H1 (cell line): Measurements from ENCODE around the gene ARMCX1. TPM values are rescaled to one million over a fixed set of nuclear protein-coding genes. Genes with fewer than 3 reads are reported as not detected.

Experiments used
- CTCF ChIA-PET: fragments of 300-600 bp; sonication (Branson Sonifier 250); formaldehyde crosslinking; loops from one replicate; lab custom pipeline; 2021; ENCODE audit not compliant: partially characterized antibody; lab: Charles Lee
- POLR2A ChIA-PET: fragments of 300-600 bp; sonication (Branson Sonifier 250); formaldehyde crosslinking; loops from one replicate; lab custom pipeline; 2021; ENCODE audit warnings: inconsistent platforms; ENCODE audit not compliant: partially characterized antibody; lab: Charles Lee
- DNase-seq, 2 experiments: peaks; one replicate each; pipeline versions ENCODE4 v3.0.0 to v3.0.0-alpha.2; 2010 to 2022; ENCODE audit warnings: low spot score in 2 of 2, low read depth in 1 of 2, mixed read lengths in 1 of 2
- FAIRE-seq: peaks from 2 replicates; lab custom pipeline; 2011; peaks lifted over from hg19 to GRCh38; lab: Jason Lieb, UNC
- H2AFZ ChIP-seq: 2 replicates; pipeline ENCODE4 v1.8.1; 2012; ENCODE audit warnings: low read length, inconsistent platforms
- H2AK5ac ChIP-seq: 2 replicates; pipeline ENCODE4 v1.6.1; 2013; ENCODE audit warnings: low read depth, low read length
- H2BK120ac ChIP-seq: replicated peaks from 2 replicates; pipeline ENCODE3; 2013; ENCODE audit warnings: low read depth, low read length, inconsistent platforms
- H2BK12ac ChIP-seq: 2 replicates; pipeline ENCODE4 v1.6.1; 2013; ENCODE audit warnings: low read depth, low read length
- H2BK15ac ChIP-seq: 2 replicates; pipeline ENCODE4 v1.6.1; 2013; ENCODE audit warnings: low read length
- H2BK20ac ChIP-seq: 2 replicates; pipeline ENCODE4 v1.6.1; 2013; ENCODE audit warnings: low read length
- H2BK5ac ChIP-seq: 2 replicates; pipeline ENCODE4 v1.6.1; 2013; ENCODE audit warnings: low read depth, low read length
- H3K14ac ChIP-seq: 2 replicates; pipeline ENCODE4 v1.6.1; 2013; ENCODE audit warnings: inconsistent platforms; ENCODE audit not compliant: insufficient read length
- H3K18ac ChIP-seq: 2 replicates; pipeline ENCODE4 v1.6.1; 2013; ENCODE audit warnings: low read length; ENCODE audit errors: extremely low read depth
- H3K23ac ChIP-seq: 2 replicates; pipeline ENCODE4 v1.6.1; 2013; ENCODE audit warnings: inconsistent platforms; ENCODE audit not compliant: insufficient read length
- H3K23me2 ChIP-seq: 2 replicates; pipeline ENCODE4 v1.6.1; 2013; ENCODE audit warnings: low read depth, low read length
- H3K27ac ChIP-seq: 2 replicates; pipeline ENCODE4 v1.6.1; 2011; ENCODE audit warnings: low read depth, low read length, inconsistent platforms
- H3K27me3 ChIP-seq, 4 experiments: replicated peaks in 1 of 4; 1 replicate in 1 of 4; 2 replicates in 3 of 4; pipeline versions ENCODE4 v1.6.1 to v1.8.1; 2011 to 2013; ENCODE audit warnings: low read length in 3 of 4, mild to moderate bottlenecking in 3 of 4, inconsistent platforms in 2 of 4, mixed read lengths in 2 of 4, moderate library complexity in 1 of 4; ENCODE audit not compliant: control insufficient read depth in 3 of 4, insufficient read depth in 3 of 4; ENCODE audit errors: extremely low read depth in 1 of 4
- H3K36me3 ChIP-seq, 4 experiments: 2 replicates each; pipeline versions ENCODE4 v1.6.1 to v1.8.1; 2011 to 2013; ENCODE audit warnings: mild to moderate bottlenecking in 4 of 4, low read length in 3 of 4, moderate library complexity in 2 of 4, control low read depth in 1 of 4, inconsistent platforms in 1 of 4; ENCODE audit not compliant: insufficient read depth in 4 of 4, control insufficient read depth in 2 of 4
- H3K4ac ChIP-seq: replicated peaks from 2 replicates; pipeline ENCODE3; 2013; ENCODE audit warnings: low read length, low read depth, mixed read lengths, inconsistent platforms; ENCODE audit not compliant: insufficient read length
- H3K4me1 ChIP-seq, 4 experiments: replicated peaks in 1 of 4; 1 replicate in 1 of 4; 2 replicates in 3 of 4; pipeline versions ENCODE4 v1.6.1 to v1.8.1; 2011 to 2013; ENCODE audit warnings: low read length in 3 of 4, inconsistent platforms in 2 of 4, mixed read lengths in 1 of 4; ENCODE audit not compliant: insufficient read depth in 4 of 4, control insufficient read depth in 3 of 4
- H3K4me2 ChIP-seq, 2 experiments: 2 replicates each; pipeline versions ENCODE4 v1.6.1 to v1.8.1; 2011 to 2013; ENCODE audit warnings: low read depth in 2 of 2, low read length in 2 of 2, control low read depth in 1 of 2, inconsistent platforms in 1 of 2, mild to moderate bottlenecking in 1 of 2; ENCODE audit not compliant: insufficient read depth in 1 of 2
- H3K4me3 ChIP-seq, 4 experiments: fragments of 200-600, 300-600 bp in 1 of 4; sonication (generic), shearing (Covaris generic), sonication (Bioruptor Twin) in 1 of 4; 2 replicates each; pipeline versions ENCODE4 v1.5.1 to v1.8.1; 2011 to 2016; ENCODE audit warnings: low read length in 4 of 4, low read depth in 3 of 4, control low read depth in 2 of 4, inconsistent platforms in 2 of 4, mild to moderate bottlenecking in 2 of 4, mixed read lengths in 1 of 4, moderate library complexity in 1 of 4; ENCODE audit not compliant: insufficient read depth in 2 of 4; ENCODE audit errors: extremely low read depth in 1 of 4
- H3K56ac ChIP-seq: replicated peaks from 2 replicates; pipeline ENCODE3; 2013; ENCODE audit warnings: low read depth, mild to moderate bottlenecking, mixed read lengths, low read length, inconsistent platforms; ENCODE audit not compliant: insufficient read length
- H3K79me1 ChIP-seq: 2 replicates; pipeline ENCODE4 v1.6.1; 2013; ENCODE audit warnings: low read depth, low read length, control low read depth
- H3K79me2 ChIP-seq, 2 experiments: 2 replicates each; pipeline versions ENCODE4 v1.6.1 to v1.8.1; 2012 to 2013; ENCODE audit warnings: low read length in 2 of 2, mild to moderate bottlenecking in 2 of 2, inconsistent platforms in 1 of 2; ENCODE audit not compliant: insufficient read depth in 2 of 2, control insufficient read depth in 1 of 2
- H3K9ac ChIP-seq, 4 experiments: replicated peaks in 1 of 4; 1 replicate in 1 of 4; 2 replicates in 3 of 4; pipeline versions ENCODE4 v1.6.1 to v1.8.1; 2011 to 2013; ENCODE audit warnings: low read depth in 3 of 4, low read length in 3 of 4, control low read depth in 2 of 4, mild to moderate bottlenecking in 2 of 4, moderate library complexity in 2 of 4, inconsistent platforms in 1 of 4; ENCODE audit errors: extremely low read depth in 1 of 4
- H3K9me3 ChIP-seq, 2 experiments: 2 replicates each; pipeline versions ENCODE4 v1.6.1 to v1.8.1; 2012 to 2013; ENCODE audit warnings: mild to moderate bottlenecking in 2 of 2, moderate library complexity in 2 of 2, control low read depth in 1 of 2, inconsistent platforms in 1 of 2, low read depth in 1 of 2, low read length in 1 of 2, mixed read lengths in 1 of 2; ENCODE audit not compliant: insufficient read depth in 2 of 2
- H4K20me1 ChIP-seq, 2 experiments: replicated peaks in 1 of 2; 2 replicates each; pipeline versions ENCODE3 to v1.8.1; 2011 to 2013; ENCODE audit warnings: inconsistent platforms in 2 of 2, low read length in 2 of 2, mild to moderate bottlenecking in 1 of 2; ENCODE audit not compliant: insufficient read depth in 2 of 2, control insufficient read depth in 1 of 2
- H4K5ac ChIP-seq: 2 replicates; pipeline ENCODE4 v1.6.1; 2013; ENCODE audit warnings: low read length, low read depth, mixed read lengths, inconsistent platforms; ENCODE audit not compliant: insufficient read length
- H4K8ac ChIP-seq: 2 replicates; pipeline ENCODE4 v1.8.0; 2013; ENCODE audit warnings: mild to moderate bottlenecking, moderate library complexity, low read length, inconsistent platforms; ENCODE audit not compliant: insufficient read depth; ENCODE audit errors: extremely low read depth
- H4K91ac ChIP-seq: replicated peaks from 2 replicates; pipeline ENCODE3; 2013; ENCODE audit warnings: low read length, mixed read lengths, inconsistent platforms; ENCODE audit not compliant: insufficient read length
- ATF3 ChIP-seq: IDR thresholded peaks from 2 replicates; pipeline ENCODE4 v1.6.1; 2011; ENCODE audit warnings: low read depth, mild to moderate bottlenecking, low read length; ENCODE audit not compliant: insufficient read depth
- BRCA1 ChIP-seq: IDR thresholded peaks from 2 replicates; pipeline ENCODE4 v1.6.1; 2012; ENCODE audit warnings: low read depth, low read length, improper control_type of control experiment
- RAD21 ChIP-seq, 2 experiments: IDR thresholded peaks in 1 of 2; conservative IDR thresholded peaks in 1 of 2; 2 replicates each; pipeline ENCODE4 v1.6.1; 2011; ENCODE audit warnings: low read depth in 2 of 2, low read length in 2 of 2, improper control_type of control experiment in 1 of 2, inconsistent platforms in 1 of 2, mild to moderate bottlenecking in 1 of 2, moderate library complexity in 1 of 2
- SUZ12 ChIP-seq: fragments of 200-600 bp; sonication (generic); IDR thresholded peaks from 2 replicates; pipeline ENCODE4 v1.6.1; 2012; ENCODE audit warnings: mild to moderate bottlenecking, inconsistent platforms, low read length, moderate library complexity, mixed read lengths
- USF2 ChIP-seq: IDR thresholded peaks from 2 replicates; pipeline ENCODE4 v1.6.1; 2011; ENCODE audit warnings: low read length, improper control_type of control experiment
- polyA plus RNA-seq, 7 experiments: library from polyadenylated mRNA; depleted of rRNA in 3 of 7; stranded (reverse) in 5 of 7; unstranded in 2 of 7; fragments of >200 nt in 5 of 7; fragments of 200-250 nt in 2 of 7; gene quantifications; 1 replicate in 5 of 7; 2 replicates in 1 of 7; 4 replicates in 1 of 7; pipeline versions ENCODE4 v1.2.1 to v1.2.3, GENCODE V29; 2011 to 2013; ENCODE audit warnings: missing spikeins in 2 of 7, mixed read lengths in 2 of 7
- total RNA-seq: library from RNA; stranded (reverse); fragmentation: NEBNext Ultra II Directional; extraction: Animal tissue kit (Norgen Biotek cat#: 25700); gene quantifications from 2 replicates; pipeline ENCODE4 v1.2.1, GENCODE V29; 2021

ARMCX1 gene
- total and polyA plus RNA-seq, 2 of the 8 experiments (the other 6 are each of a cell fraction or from before 2014, with no cell fraction given) = 12.5 to 29.1 TPM

GRCh38 chrX:101507372-101507771, 43.0 kb upstream of the ARMCX1 start:
- Histone ChIP-seq H3K79me1 (no peaks in the 10 kb centered on the region), H3K18ac (no peak overlapping the region), H3K4me1 (no peaks in the 10 kb centered on the region), H3K9ac (no peak overlapping the region), H3K23me2 (no peaks in the 10 kb centered on the region), H3K27ac (no peak overlapping the region), H2AK5ac (no peak overlapping the region), H2BK20ac (no peak overlapping the region), H3K4me3 (no peak overlapping the region), H3K27me3 (no peaks in the 10 kb centered on the region), H3K79me2 (no peaks in the 10 kb centered on the region), H3K9me3 (no peaks in the 10 kb centered on the region), H2BK12ac (no peak overlapping the region), H4K20me1 (no peaks in the 10 kb centered on the region), H3K23ac (no peak overlapping the region), H3K56ac (no peak overlapping the region), H3K14ac (no peak overlapping the region), H2AFZ (no peak overlapping the region), H4K8ac (no peak overlapping the region), H3K36me3 (no peaks in the 10 kb centered on the region), H4K5ac (no peak overlapping the region), H2BK120ac (no peak overlapping the region), H2BK5ac (no peak overlapping the region), H3K4me2 (no peak overlapping the region), H4K91ac (no peak overlapping the region), H3K4ac (no peak overlapping the region), H2BK15ac (no peak overlapping the region)
- CTCF ChIA-PET = interaction anchor here (0.5 kb wide), 1 partner anchor 274 kb away, joined by 3 read pairs; no protein-coding TSS in a partner anchor
- no peak for TF ChIP-seq ATF3
- no peak for TF ChIP-seq SUZ12
- no peak for TF ChIP-seq BRCA1
- TF ChIP-seq USF2 = no peak
- TF ChIP-seq RAD21 (IDR thresholded peaks at IDR 0.05 in 1 of 2, conservative IDR thresholded peaks at IDR 0.05 in 1 of 2; ENCODE audit: low read depth in 2 of 2, low read length in 2 of 2) = no peak
- DNase-seq = no peak
- no peak for FAIRE-seq
- POLR2A ChIA-PET = no interaction called here
